ENCODE results near the gene CALCR. TPM values are rescaled to one million over a fixed set of nuclear protein-coding genes. Genes with fewer than 3 reads are reported as not detected.

The CALCR gene
- total RNA-seq, 1 experiment from 2014 or later: 0.10 TPM

- intact Hi-C loops (cut with micrococcal nuclease): no loop called here
- H3K9me2 ChIP-seq (ENCODE audit: insufficient read depth): no peaks in the 10 kb centered on the region
- no peak overlapping the region for H3K4me2 ChIP-seq (ENCODE audit: low read length)
- no peak for DNase-seq (ENCODE audit: low read depth, low spot score)
- no peak for ATAC-seq
- no peaks in the 10 kb centered on the region for H3K79me2 ChIP-seq (ENCODE audit: insufficient read depth, low read length)
- ChIA-PET POLR2A (no interaction called here), CTCF (interaction anchor here (1.3 kb wide), 1 partner anchor 15 kb away, joined by 3 read pairs; no protein-coding TSS in a partner anchor), RAD21 (ENCODE audit: low non-redundant PET in 1 of 2, low total read pairs in 2 of 2, uncharacterized antibody in 2 of 2, unreplicated experiment in 2 of 2) (no interaction called here)
- no peak overlapping the region for H3K4me3 ChIP-seq (replicated peaks in 1 of 2; ENCODE audit: low read depth in 1 of 2, low read length in 2 of 2)
- H3K36me3 ChIP-seq (ENCODE audit: control insufficient read depth in 1 of 2, insufficient read depth in 2 of 2, low read length in 2 of 2): no peaks in the 10 kb centered on the region
- no peaks in the 10 kb centered on the region for H3K9me3 ChIP-seq (ENCODE audit: control insufficient read depth in 1 of 2, insufficient read depth in 1 of 2, low read depth in 1 of 2, low read length in 2 of 2)
- H3K4me1 ChIP-seq (ENCODE audit: control insufficient read depth in 1 of 2, insufficient read depth in 2 of 2, low read length in 2 of 2): no peaks in the 10 kb centered on the region
- H3K27me3 ChIP-seq (ENCODE audit: insufficient read depth, low read length): 0 out of 2 replicates have a peak, but pooled peaks cover 5% of the 10 kb centered on the region
- no peak overlapping the region for H2AFZ ChIP-seq (ENCODE audit: low read depth, low read length, poor library complexity, severe bottlenecking)
- no TSS peak for BruUV-seq (replicated peaks)
- TF ChIP-seq ZBTB33 (IDR thresholded peaks at IDR 0.05; ENCODE audit: extremely low read depth, insufficient replicate concordance, low read length): no peak
- TF ChIP-seq CTCF (IDR thresholded peaks at IDR 0.05 in 2 of 3, conservative IDR thresholded peaks at IDR 0.05 in 1 of 3; ENCODE audit: borderline replicate concordance in 1 of 3, insufficient read depth in 1 of 3, low read depth in 2 of 3, low read length in 2 of 3): no peak
- H4K20me1 ChIP-seq (ENCODE audit: insufficient read depth): no peaks in the 10 kb centered on the region
- H3K9ac ChIP-seq (ENCODE audit: low read length): no peak overlapping the region
- H3K27ac ChIP-seq (ENCODE audit: low read depth, low read length): no peak overlapping the region
These were observed 7.6 kb downstream of the CALCR start for GRCh38 chr7:93566876-93567275.

DNA sequence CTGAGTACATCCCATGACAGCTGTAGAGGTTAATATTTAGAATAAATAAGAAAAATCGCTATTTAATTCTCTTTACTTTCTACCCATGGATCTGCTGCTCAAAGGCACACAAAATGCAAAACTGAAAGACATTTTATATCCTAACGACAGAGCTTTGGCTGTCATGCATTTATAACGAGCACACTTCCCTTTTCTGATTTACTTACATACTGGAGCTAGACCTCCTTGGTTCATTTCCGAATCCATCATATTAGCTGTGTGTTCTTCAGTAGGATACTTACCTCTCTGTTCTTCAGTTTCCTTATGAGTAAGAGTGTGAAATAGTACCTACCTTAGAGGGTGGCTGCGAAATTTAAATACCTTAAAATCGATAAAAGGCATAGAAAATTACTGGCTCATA, 10.9 kb downstream of the CALCR start:
- DNase-seq (ENCODE audit: low read depth, low spot score) (no peak), ATAC-seq (no peak)
- Histone ChIP-seq H3K4me2 (ENCODE audit: low read length) (no peak overlapping the region), H3K27ac (ENCODE audit: low read depth, low read length) (no peak overlapping the region), H3K27me3 (ENCODE audit: insufficient read depth, low read length) (0 out of 2 replicates have a peak, but pooled peaks cover 5% of the 10 kb centered on the region), H2AFZ (ENCODE audit: low read depth, low read length, poor library complexity, severe bottlenecking) (no peak overlapping the region), H3K9ac (ENCODE audit: low read length) (no peak overlapping the region), H3K36me3 (ENCODE audit: control insufficient read depth in 1 of 2, insufficient read depth in 2 of 2, low read length in 2 of 2) (no peaks in the 10 kb centered on the region), H3K4me3 (replicated peaks in 1 of 2; ENCODE audit: low read depth in 1 of 2, low read length in 2 of 2) (no peak overlapping the region), H3K79me2 (ENCODE audit: insufficient read depth, low read length) (no peaks in the 10 kb centered on the region), H4K20me1 (ENCODE audit: insufficient read depth) (no peaks in the 10 kb centered on the region), H3K4me1 (ENCODE audit: control insufficient read depth in 1 of 2, insufficient read depth in 2 of 2, low read length in 2 of 2) (no peaks in the 10 kb centered on the region), H3K9me2 (ENCODE audit: insufficient read depth) (no peaks in the 10 kb centered on the region), H3K9me3 (ENCODE audit: control insufficient read depth in 1 of 2, insufficient read depth in 1 of 2, low read depth in 1 of 2, low read length in 2 of 2) (no peaks in the 10 kb centered on the region)
- CTCF ChIA-PET: interaction anchor here (2.1 kb wide), 1 partner anchor 13 kb away, joined by 21 read pairs; no protein-coding TSS in a partner anchor
- intact Hi-C loops (cut with micrococcal nuclease): no loop called here
- BruUV-seq (replicated peaks): no TSS peak
- RAD21 ChIA-PET (ENCODE audit: low non-redundant PET in 1 of 2, low total read pairs in 2 of 2, uncharacterized antibody in 2 of 2, unreplicated experiment in 2 of 2): no interaction called here
- POLR2A ChIA-PET: no interaction called here
- TF ChIP-seq RAD21 (IDR thresholded peaks at IDR 0.05; ENCODE audit: low read depth) (no peak), FOSL1 (IDR thresholded peaks at IDR 0.05; ENCODE audit: low read depth) (no peak), YY1 (IDR thresholded peaks at IDR 0.05; ENCODE audit: extremely low read depth, insufficient replicate concordance, low read depth, low read length) (no peak), ELF1 (IDR thresholded peaks at IDR 0.05; ENCODE audit: borderline replicate concordance, low read depth) (no peak), TCF7L2 (IDR thresholded peaks at IDR 0.05; ENCODE audit: borderline replicate concordance, extremely low read depth, insufficient read depth, insufficient read length) (no peak), POLR2AphosphoS5 (IDR thresholded peaks at IDR 0.05; ENCODE audit: low read depth, low read length) (no peak), EZH2 (IDR thresholded peaks at IDR 0.05) (no peak), EZH2phosphoT487 (IDR thresholded peaks at IDR 0.05; ENCODE audit: borderline replicate concordance) (no peak), JUND (IDR thresholded peaks at IDR 0.05) (no peak), ZBTB33 (IDR thresholded peaks at IDR 0.05; ENCODE audit: extremely low read depth, insufficient replicate concordance, low read length) (no peak), CEBPB (IDR thresholded peaks at IDR 0.05; ENCODE audit: low read depth) (no peak), CBX3 (IDR thresholded peaks at IDR 0.05; ENCODE audit: low read depth) (no peak)
- TF ChIP-seq, protein P1, sequence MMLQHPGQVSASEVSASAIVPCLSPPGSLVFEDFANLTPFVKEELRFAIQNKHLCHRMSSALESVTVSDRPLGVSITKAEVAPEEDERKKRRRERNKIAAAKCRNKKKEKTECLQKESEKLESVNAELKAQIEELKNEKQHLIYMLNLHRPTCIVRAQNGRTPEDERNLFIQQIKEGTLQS (IDR thresholded peaks at IDR 0.05): no peak
